ENCODE results near the gene GP1BA.

The GP1BA gene

DNA sequence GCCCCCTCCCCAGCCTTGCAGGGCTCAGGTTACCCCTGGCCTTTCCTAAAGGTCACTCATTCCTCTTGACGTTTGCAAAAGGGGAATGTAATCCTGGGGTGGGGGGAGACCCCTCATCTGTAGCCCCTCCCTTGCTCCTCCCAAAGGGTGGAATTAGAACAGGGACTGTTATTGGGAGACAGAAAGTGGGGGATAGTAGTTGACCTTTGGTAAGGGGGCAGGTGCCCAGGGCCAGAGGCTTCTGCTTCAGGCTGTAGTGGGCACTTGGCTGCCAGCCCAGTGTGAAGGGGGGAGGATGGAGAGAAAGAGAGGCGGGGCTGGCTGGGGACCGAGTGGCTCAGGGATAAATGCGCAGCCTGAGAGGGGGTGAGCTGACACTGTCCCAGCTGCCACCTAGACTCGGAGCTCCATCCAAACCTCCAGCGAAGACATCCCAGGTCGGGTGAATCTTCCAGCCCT is 18.7 kb downstream of the GP1BA start, which contains the start of gene ENO3:
Gene ENO3 (plus strand): TSS at position 374 of the 459 bp plus-strand sequence. CDS start 711 bp downstream, outside the sequence.
- DNase-seq (ENCODE audit: low read depth): no peak

DNA sequence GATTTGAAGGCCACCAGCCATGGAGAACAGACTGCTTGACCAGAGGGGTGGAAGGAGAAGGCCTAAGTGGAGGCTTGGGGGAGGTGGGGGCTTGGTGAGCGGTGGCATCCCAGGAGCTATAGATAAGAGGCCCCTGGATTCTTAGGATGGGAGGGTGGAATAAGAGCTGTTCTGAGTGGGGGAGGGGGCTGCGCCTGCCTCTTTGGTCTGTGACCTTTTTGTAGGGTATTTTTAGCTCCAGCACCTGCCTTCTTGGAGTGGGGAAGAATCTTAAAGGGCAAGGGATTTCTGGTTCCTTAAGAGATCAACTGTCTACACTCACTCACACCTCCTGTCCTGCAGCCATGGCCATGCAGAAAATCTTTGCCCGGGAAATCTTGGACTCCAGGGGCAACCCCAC is 19.4 kb downstream of the GP1BA start:
- DNase-seq (ENCODE audit: low read depth): no peak

DNA sequence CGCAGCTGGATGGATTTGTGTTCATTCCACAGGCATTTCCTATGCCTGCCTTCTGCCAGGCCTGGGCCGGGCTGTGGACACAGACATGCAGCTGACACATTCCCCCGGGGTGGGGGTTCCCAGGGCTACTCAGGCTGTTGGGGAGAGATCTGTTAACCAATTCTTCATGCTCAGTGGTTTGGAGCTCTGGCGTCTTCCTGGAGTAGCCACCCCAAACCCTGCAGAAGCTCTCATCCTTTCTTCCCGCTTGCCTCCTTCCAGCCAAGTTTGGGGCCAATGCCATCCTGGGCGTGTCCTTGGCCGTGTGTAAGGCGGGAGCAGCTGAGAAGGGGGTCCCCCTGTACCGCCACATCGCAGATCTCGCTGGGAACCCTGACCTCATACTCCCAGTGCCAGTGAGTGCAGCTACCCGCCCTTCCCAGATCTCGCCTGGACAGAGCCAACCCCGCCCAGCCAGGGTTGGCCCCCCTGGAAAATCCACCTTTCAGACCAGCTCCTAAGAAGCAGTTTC is 21.4 kb downstream of the GP1BA start:
- no peak for DNase-seq (ENCODE audit: low read depth)

DNA sequence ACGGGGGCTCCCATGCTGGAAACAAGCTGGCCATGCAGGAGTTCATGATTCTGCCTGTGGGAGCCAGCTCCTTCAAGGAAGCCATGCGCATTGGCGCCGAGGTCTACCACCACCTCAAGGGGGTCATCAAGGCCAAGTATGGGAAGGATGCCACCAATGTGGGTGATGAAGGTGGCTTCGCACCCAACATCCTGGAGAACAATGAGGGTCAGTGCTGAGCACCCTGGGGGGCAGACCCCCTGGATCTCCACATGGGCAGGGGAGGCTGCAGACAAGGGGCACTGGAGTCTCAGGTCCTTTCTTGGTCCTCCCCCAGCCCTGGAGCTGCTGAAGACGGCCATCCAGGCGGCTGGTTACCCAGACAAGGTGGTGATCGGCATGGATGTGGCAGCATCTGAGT is 23.0 kb downstream of the GP1BA start:
- DNase-seq (ENCODE audit: low read depth): no peak

DNA sequence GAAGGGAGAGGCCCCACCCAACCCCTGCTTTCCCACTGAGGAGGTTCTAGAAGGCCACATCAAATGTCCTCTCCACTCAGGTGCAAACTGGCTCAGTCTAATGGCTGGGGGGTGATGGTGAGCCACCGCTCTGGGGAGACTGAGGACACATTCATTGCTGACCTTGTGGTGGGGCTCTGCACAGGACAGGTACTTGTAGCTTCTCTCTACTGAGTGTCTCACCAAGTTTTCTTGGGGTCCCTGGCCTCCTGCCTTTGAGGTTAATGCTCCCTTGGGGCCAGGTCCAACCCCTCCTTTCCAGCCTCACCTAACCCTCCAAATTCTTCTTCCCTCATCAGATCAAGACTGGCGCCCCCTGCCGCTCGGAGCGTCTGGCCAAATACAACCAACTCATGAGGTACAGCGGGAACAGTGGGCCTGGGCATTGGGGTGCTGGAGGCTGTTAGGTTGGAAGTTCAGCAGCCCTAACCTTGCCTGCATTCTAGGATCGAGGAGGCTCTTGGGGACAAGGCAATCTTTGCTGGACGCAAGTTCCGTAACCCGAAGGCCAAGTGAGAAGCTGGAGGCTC is 24.5 kb downstream of the GP1BA start:
- DNase-seq (ENCODE audit: low read depth): peak; percentile 23

DNA sequence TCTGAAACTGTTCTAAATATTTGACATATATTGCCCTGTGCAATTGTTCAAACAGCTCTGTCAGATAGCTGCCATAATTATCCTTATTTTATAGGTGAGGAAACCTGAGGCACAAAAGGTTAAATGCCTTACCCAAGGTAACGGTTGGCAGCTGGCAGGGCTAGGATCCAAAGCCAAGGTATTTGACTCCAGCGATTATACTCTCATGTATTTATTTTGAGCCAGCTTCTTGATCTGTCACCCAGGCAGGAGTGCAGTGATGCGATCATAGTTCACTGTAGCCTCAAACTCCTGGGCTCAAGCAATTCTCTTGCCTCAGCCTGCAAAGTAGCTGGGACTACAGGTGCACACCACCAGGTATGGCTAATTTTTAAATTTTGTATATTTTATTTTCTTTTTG is 26.0 kb downstream of the GP1BA start:
- no peak for DNase-seq (ENCODE audit: low read depth)

DNA sequence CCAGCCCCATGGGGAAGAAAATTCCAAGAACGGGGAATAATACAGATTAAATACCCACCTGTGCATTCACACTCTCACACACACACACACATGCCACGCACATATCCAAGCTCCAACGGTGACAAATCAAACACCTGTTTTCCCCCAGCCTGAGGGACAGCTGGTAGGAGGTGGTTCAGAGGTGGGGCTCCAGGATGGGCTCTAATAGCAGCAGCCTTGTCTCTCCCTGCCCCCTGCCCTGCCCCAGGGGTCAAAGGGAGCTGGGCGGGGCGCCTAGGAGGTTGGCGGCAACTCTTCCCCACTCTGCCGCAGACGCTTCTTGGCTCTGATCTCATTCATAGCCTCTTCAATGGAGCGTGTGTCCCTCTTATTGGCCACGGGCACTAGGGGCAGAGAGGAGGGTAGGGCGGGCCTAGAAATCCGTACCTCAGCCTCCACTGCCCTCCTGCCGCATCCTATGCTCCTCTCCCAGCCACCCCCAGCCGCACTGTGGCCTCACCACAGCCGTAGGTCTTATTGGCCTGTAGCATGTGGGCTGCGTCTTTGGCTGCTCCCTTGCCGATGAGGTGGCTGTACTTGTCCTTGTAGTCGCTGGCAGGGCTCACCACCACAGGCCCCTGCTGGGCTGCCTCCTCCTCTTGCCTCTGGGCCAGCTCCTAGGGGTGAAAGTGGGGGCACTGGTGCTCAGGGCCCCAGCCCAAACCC is 27.3 kb downstream of the GP1BA start:
- no peak for DNase-seq (ENCODE audit: low read depth)

DNA sequence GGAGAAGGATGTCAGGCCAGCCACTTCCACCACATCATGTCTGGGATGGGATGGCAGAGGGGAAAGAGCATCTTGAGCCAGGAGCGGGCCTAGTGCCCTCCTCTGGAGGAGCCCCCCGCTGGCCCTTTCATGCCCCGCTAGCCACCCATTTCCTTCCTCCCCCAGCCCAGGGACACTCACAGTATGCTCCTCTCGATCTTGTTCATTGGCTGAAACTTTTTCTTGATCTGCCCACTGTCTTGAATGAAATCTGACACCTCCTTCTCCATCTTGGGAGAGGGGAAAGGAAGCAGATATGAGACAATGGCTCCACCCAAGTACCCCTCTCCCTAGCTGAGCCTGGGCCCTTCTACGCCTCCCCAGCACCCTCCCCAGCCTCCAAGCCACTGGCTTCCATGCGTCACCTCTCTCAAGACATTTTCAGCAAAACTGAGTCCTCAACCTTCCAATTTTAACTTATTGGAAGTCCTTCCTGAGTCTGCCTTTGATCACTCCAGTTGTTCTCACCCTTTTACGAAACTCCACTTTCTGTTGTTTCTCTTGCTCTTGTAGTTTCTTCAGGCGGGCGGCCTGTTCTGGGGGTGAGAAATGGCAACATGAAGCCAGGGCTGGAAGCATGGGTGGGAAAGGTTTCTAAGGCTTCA is 28.3 kb downstream of the GP1BA start:
- DNase-seq (ENCODE audit: low read depth): no peak

DNA sequence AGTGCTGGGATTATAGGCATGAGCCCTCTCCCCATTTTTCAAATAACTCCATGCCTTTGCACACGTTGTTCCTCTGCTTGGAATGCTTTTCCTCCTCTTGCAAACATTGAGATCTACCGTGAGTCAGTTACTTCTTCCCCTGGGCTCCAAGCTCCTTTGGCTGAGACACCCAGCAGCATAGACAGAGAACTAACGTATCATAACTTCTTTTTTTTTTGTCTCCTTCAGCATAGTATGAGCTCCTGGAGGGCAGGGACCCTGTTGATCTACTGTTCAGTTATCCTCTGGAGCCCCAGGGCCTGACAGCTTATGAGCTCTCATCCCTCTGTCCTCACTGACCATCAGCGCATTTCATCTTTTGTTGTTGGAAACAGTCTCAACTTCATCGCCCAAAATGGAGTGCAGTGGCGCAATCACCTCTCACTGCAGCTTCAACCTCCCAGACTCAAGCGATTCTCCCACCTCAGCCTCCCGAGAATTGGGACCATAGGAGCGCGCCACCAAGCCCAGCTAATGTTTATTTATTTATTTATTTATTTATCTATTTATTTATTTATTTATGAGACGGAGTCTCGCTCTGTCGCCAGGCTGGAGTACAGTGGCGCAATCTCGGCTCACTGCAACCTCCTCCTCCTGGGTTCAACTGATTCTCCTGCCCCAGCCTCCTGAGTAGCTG is 33.4 kb downstream of the GP1BA start:
- DNase-seq (ENCODE audit: low read depth): no peak

DNA sequence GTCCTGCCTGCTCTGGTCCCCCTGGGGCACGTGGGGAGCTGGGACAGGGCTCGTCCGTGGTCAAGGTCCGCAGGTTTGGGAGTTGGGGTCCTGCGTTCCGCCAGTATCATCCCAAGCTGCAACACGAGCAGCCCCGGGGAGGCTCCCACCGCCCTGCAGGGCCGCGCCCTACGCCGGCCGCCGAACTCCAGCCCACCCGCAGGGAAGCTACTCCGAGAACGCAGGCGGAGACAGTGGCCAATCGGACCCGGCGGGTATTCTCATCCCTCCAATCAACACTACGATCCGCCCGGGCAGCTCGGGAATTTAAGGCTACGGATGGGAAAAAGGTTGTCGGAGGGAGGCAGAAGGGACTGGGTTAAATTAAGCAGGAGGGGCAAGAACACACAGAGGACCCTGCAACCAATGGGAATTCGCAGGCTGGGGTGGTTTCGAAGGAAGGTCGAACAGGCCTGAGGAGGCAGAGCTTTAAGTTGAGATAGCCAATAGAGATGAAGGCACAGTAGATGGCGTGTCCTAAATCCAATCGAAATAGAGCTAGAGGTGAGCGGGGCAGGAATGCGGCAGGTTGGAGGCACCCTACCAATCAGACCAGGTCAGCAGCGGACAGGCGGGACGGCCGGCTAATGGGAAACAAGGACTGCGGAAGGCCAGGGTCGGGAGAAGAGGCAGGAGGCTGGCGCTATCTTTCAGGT is 34.9 kb downstream of the GP1BA start:
- peak; percentile 83 for DNase-seq (ENCODE audit: low read depth)

DNA sequence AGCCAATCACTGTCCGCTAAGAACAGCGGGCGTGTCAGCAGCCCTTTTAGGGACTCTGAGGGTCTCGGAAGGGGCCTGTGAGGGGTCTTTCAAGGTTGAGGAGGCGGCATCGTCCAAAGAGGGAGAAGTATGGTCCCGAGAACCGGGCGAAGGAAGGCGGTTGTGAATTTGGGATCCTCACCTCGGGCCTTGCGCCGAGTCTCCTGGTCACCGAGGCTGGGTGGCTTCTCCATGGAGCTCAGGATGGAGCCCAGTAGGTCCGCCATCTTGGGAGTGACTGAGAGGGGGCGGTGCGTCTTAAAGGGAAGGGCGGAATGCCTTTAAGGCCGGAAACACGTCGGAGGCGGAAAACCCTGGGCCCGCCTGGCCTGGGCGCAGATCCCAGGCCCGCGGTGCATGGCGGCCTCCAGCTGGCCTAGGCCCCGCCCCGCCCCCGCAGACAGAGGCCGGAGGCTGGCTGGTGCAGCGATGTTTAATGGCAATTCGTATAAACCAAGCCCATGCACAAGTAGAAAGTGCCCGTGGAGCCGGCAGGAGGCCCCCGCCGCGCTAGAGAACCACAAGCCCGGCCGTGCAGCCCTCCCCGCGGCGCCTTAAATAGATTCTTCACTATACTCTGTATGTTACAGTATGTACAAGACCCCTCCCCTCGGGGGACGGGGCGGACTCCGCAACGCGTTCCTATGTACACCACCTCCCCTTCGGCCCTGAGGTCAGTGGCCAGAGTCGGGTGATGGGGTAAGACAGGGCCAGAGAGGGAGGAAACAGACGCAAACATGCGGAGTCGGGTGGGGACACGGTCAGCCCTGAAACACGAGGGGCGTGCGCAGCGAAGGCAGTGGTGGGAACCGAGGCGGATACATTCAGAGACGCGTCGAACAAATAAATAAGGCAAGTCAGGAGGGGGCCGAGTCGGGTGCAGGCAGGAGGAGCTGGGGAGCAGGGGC is 35.7 kb downstream of the GP1BA start, which contains the start of gene SPAG7:
Gene SPAG7 (minus strand): TSS at position 279 of the 947 bp plus-strand sequence. CDS start 13 bp downstream, at position 266.
- DNase-seq (ENCODE audit: low read depth): peak; percentile 87

DNA sequence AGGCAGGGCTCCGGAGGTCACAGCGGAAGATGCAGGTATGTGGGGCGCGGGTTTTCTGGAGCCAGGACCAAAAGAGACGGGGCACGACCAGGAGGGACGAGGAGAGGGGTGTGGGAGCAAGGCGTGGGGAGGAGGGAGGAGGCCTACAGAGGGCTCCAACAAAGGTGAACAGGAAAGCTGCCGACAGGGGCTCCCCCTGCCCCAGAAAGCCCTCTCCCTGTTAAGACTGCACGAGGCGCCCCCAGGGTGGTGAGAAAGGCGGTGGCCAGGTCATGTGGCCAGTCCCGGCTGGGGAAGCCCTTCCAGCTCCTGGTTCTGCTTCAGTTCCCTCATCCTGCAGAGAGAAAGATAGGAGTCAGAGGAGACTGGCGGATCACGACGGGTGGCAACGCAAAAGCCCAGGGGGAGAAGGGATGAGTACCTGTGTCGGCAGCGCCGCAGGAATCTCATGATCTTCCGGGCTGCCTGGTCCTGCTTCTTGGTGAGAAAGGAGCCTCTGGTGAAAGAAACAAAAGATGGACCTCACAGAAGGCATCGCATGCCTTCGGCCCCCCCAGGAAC is 36.5 kb downstream of the GP1BA start:
- DNase-seq (ENCODE audit: low read depth): peak; percentile 26

DNA sequence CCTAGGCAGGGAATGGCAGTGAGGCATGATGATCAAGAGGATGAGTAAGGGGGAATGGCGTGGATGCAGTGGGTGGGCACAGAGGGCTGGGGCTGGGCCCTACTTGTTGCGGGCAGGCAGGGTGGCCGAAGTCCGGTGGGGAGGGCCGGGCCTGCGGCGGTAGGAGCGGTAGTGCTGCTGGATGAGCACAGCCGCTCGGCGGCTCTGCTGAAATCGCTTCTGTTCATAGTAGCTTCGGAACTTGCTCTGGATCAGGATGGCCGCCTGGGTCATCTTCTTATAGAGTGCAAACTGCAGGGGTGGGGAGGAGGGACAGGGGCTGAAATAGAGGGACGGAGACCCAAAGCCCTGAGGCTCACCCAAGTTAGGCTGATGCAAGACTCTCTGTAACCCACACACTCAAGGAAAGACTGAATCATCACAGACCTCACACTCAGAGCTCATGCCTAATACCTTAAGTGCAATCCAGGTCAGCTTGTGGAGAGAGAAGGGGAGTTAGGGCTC is 37.0 kb downstream of the GP1BA start:
- DNase-seq (ENCODE audit: low read depth): peak; percentile 39

DNA sequence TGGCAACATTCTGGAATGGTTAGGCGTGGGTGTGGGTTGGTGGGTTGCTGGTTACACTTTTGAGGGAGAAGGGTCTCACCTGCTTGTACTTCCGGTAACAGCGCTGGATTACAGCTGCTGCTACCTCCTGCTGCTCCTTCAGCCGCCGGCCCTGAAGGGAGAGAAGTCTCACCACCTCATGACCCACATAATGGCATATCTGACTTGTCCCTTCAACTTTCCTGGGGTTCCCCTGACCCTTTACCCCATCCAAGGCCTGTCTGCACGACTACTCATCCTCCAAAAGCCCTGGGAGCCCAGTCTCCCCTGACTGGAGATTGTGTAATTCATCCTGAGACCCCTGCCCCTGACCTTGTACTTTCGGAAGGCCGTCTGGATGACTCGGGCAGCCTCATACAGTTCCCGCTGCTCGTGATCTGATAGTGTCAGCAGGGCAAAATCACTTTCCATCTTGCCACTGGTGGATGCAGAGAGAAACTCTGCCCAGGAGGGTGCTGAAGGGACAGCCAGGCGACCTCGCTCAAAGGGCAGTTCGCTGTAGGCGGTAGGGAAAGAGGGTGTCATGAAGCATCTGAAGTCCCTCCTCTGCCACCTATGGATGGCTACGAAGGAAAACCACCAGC is 37.6 kb downstream of the GP1BA start:
- no peak for DNase-seq (ENCODE audit: low read depth)

DNA sequence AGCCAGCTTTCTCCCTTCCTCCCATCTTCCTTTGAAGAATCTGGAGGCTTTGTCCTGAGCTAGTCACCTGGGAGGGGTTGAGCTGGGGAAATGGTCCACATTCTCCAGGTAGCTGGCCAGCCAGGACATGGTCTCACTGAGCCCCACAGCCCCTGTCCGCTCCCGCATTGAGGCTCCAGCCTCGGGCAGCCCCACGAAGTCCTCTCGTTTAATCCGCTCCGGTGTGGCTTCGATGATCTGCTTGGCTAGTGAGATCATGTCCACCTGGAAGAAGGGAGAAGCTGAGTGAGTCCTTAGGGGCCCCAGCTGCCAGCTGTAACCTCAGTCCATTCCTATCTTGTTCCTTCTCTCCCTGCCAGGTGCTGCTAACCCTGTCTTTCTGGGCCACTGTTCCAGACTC is 38.2 kb downstream of the GP1BA start:
- no peak for DNase-seq (ENCODE audit: low read depth)

DNA sequence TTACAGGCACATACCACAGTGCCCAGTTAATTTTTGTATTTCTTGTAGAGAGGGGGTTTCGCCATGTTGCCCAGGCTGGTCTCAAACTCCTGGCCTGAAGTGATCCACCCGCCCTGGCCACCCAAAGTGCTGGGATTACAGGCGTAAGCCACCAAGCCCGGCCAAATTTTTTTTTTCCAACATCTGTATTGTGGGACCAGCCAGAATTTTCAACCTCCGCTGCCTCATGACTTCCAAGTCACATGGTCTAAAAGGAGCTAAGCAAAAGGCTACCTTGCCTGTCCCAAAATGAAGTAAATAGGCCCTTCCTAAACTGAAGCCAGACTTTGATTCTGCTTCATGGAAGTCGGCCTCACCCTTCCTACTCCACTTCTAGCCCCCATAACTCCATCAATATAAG is 39.7 kb downstream of the GP1BA start:
- DNase-seq (ENCODE audit: low read depth): no peak

DNA sequence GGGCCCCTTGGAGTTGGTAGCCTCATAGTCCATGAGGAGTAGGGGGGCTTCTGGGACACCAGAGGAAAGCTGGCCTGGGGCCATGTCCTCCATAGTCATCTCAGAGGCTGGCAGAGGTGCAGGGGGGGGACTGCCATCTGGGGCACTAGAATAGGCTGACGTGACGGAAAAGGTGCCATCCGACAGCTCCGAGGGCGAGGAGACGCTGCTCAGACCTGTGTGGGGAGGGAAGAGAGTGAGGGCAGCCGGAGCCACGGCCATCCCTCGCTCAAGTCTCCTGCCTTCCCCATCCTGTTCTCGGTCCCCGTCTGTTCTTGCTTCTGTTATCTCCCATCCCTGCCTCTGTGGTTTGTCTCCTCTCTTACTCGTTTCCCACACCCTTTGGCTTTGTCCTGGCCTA is 40.2 kb downstream of the GP1BA start:
- no peak for DNase-seq (ENCODE audit: low read depth)

DNA sequence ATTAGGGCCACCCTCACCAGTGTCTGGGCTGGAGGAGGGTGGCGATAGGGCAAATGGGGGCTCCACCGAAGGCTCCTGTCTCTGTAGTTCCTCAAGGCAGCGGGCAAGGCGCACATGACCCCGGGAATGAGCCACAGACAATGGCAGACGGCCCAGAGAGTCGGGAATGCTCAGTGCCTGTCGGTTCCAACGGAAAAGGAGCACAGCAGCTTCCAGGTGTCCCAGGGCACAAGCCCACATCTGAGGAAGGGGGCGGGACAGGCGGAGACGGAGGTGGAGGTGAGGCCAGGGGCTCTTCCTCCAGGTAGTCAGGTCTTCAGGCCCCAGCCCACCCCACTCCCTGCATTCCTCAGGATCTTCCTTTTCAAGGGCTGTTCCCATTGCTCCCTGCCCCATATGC is 40.7 kb downstream of the GP1BA start:
- DNase-seq (ENCODE audit: low read depth): no peak

DNA sequence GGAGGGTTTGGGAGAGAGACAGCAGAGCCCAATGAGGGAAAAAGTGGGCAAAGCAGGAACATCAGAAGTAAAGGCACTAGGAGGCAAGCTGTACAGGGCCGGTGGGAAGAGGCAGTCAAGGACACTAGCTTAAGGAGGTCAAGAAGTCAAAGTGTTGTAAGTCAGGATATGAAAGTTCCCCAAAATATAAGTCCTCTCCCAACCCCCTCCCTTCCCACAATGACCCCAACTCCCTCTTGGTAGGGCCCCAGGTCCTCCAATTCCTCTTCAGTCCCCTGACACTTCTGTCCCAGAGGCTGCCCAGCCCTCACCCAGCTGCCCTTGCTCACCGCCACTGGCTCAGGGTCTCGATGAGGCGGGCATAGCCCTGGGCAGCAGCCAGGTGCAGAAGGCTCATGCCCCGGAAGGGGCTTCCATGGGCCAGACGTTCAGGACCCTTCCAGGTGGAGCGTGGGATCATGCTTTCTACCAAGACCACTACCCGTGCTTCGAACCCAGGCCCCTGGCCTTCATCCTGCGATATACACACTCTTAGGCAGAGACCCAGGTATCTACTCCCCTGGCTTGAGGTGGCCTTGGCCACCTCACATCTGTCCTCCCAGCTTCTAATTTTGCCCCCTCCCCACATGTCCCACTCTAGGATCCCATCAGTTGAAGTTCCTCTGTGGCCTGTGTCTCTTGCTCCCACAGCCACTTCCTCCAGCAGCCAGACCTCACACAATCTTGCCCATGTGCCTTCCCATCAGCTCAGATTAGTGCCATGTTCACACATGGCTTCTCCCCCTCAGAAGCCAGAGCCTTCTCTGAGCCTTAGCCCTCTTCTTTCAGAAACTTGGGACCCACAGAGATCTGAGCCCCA is 41.4 kb downstream of the GP1BA start:
- DNase-seq (ENCODE audit: low read depth): no peak
